OCI-LY7 (cell line): ENCODE results near the gene CHCHD10.

Experiments used
- CTCF ChIP-seq: fragments of 200-600 bp; sonication (generic); conservative IDR thresholded peaks from 2 replicates; pipeline ENCODE4 v1.5.1; 2014; ENCODE audit warnings: mild to moderate bottlenecking, antibody characterized with exemption, low read length, moderate library complexity, mixed read lengths
- EZH2phosphoT487 ChIP-seq: fragments of 200-600 bp; sonication (generic); IDR thresholded peaks from 2 replicates; pipeline ENCODE4 v1.6.1; 2018; ENCODE audit warnings: low read depth, borderline replicate concordance, mild to moderate bottlenecking, mixed run types, antibody characterized with exemption, low read length, moderate library complexity, mixed read lengths

- TF ChIP-seq CTCF (no peak), EZH2phosphoT487 (no peak)
Observed at GRCh38 chr22:23790819-23791737, 23.3 kb upstream of the CHCHD10 start.
